ENCODE results near the gene LHX3. TPM values are rescaled to one million over a fixed set of nuclear protein-coding genes. Genes with fewer than 3 reads are reported as not detected.

The LHX3 gene
- total RNA-seq, 1 experiment from 2014 or later = 0.11 TPM

- Histone ChIP-seq H3K27me3 (replicated peaks; ENCODE audit: insufficient read depth, low read depth, low read length, poor library complexity) (no peaks in the 10 kb centered on the region), H3K4me3 (ENCODE audit: low read depth, low read length, poor library complexity, severe bottlenecking) (no peak overlapping the region), H3K4me1 (ENCODE audit: insufficient read depth, low read length, poor library complexity, severe bottlenecking) (no peaks in the 10 kb centered on the region), H3K27ac (ENCODE audit: low read depth, low read length, poor library complexity, severe bottlenecking) (no peak overlapping the region), H3K9me3 (ENCODE audit: low read depth, low read length, poor library complexity, severe bottlenecking) (no peaks in the 10 kb centered on the region), H3K36me3 (ENCODE audit: insufficient read depth, low read length, poor library complexity, severe bottlenecking) (no peaks in the 10 kb centered on the region)
- no peak for TF ChIP-seq CTCF (conservative IDR thresholded peaks at IDR 0.05; ENCODE audit: low read depth, low read length)
- TF ChIP-seq EZH2 (IDR thresholded peaks at IDR 0.05; ENCODE audit: borderline replicate concordance, low read depth, low read length, poor library complexity, severe bottlenecking) = no peak
- DNase-seq (ENCODE audit: low spot score) = no peak
- intact Hi-C loops (cut with micrococcal nuclease; ENCODE audit: unreplicated experiment) = no loop called here
- ChIA-PET POLR2A (ENCODE audit: low non-redundant PET) (no interaction called here), CTCF (no interaction called here)
- no TSS peak for BruUV-seq (replicated peaks)
Observed at GRCh38 chr9:136178773-136179075, 26.2 kb downstream of the LHX3 start.

- no peak overlapping the region for H3K4me3 ChIP-seq (ENCODE audit: low read depth, low read length, poor library complexity, severe bottlenecking)
- H3K27ac ChIP-seq (ENCODE audit: low read depth, low read length, poor library complexity, severe bottlenecking) = no peak overlapping the region
- no peaks in the 10 kb centered on the region for H3K9me3 ChIP-seq (ENCODE audit: low read depth, low read length, poor library complexity, severe bottlenecking)
- no peaks in the 10 kb centered on the region for H3K36me3 ChIP-seq (ENCODE audit: insufficient read depth, low read length, poor library complexity, severe bottlenecking)
- intact Hi-C loops (cut with micrococcal nuclease; ENCODE audit: unreplicated experiment) = no loop called here
- no peak for DNase-seq (ENCODE audit: low spot score)
- no peaks in the 10 kb centered on the region for H3K27me3 ChIP-seq (replicated peaks; ENCODE audit: insufficient read depth, low read depth, low read length, poor library complexity)
- H3K4me1 ChIP-seq (ENCODE audit: insufficient read depth, low read length, poor library complexity, severe bottlenecking) = no peaks in the 10 kb centered on the region
- CTCF ChIA-PET = no interaction called here
- POLR2A ChIA-PET (ENCODE audit: low non-redundant PET) = no interaction called here
- TF ChIP-seq EZH2 (IDR thresholded peaks at IDR 0.05; ENCODE audit: borderline replicate concordance, low read depth, low read length, poor library complexity, severe bottlenecking) (no peak), CTCF (conservative IDR thresholded peaks at IDR 0.05; ENCODE audit: low read depth, low read length) (no peak)
- no TSS peak for BruUV-seq (replicated peaks)
Observed at GRCh38 chr9:136178061-136178772, 26.7 kb downstream of the LHX3 start.

- Histone ChIP-seq H3K36me3 (ENCODE audit: insufficient read depth, low read length, poor library complexity, severe bottlenecking) (no peaks in the 10 kb centered on the region), H3K27me3 (replicated peaks; ENCODE audit: insufficient read depth, low read depth, low read length, poor library complexity) (no peaks in the 10 kb centered on the region), H3K4me3 (ENCODE audit: low read depth, low read length, poor library complexity, severe bottlenecking) (no peak overlapping the region), H3K4me1 (ENCODE audit: insufficient read depth, low read length, poor library complexity, severe bottlenecking) (no peaks in the 10 kb centered on the region), H3K9me3 (ENCODE audit: low read depth, low read length, poor library complexity, severe bottlenecking) (no peaks in the 10 kb centered on the region), H3K27ac (ENCODE audit: low read depth, low read length, poor library complexity, severe bottlenecking) (no peak overlapping the region)
- BruUV-seq (replicated peaks) = no TSS peak
- CTCF ChIA-PET = no interaction called here
- no peak for DNase-seq (ENCODE audit: low spot score)
- intact Hi-C loops (cut with micrococcal nuclease; ENCODE audit: unreplicated experiment) = no loop called here
- TF ChIP-seq EZH2 (IDR thresholded peaks at IDR 0.05; ENCODE audit: borderline replicate concordance, low read depth, low read length, poor library complexity, severe bottlenecking) = no peak
- TF ChIP-seq CTCF (conservative IDR thresholded peaks at IDR 0.05; ENCODE audit: low read depth, low read length) = no peak
- POLR2A ChIA-PET (ENCODE audit: low non-redundant PET) = no interaction called here
Observed at GRCh38 chr9:136177224-136177623, 27.7 kb downstream of the LHX3 start.

Data from A673 (cell line).